Kidney (tissue), 14 donors: ENCODE measurements around the gene NAP1L1. TPM values are rescaled to one million over a fixed set of nuclear protein-coding genes. Genes with fewer than 3 reads are reported as not detected.

ENCODE experiments used
- DNase-seq, 5 donors: peaks; one replicate each; pipeline ENCODE4 v3.0.0-alpha.2; 2013 to 2020
- FAIRE-seq: peaks from 2 replicates; lab custom pipeline; 2012; peaks lifted over from hg19 to GRCh38; lab: Jason Lieb, UNC
- H3K27ac ChIP-seq, 2 donors: one replicate each; pipeline ENCODE4 v1.7.0; 2013; ENCODE audit warnings: low read depth in 2 of 2, low read length in 2 of 2, inconsistent platforms in 1 of 2
- H3K27me3 ChIP-seq: one replicate; pipeline ENCODE4 v1.7.1; 2013; ENCODE audit warnings: low read length, inconsistent platforms; ENCODE audit not compliant: control insufficient read depth, insufficient read depth
- H3K36me3 ChIP-seq, 3 donors: one replicate each; pipeline versions ENCODE4 v1.7.0 to v1.7.1; 2013; ENCODE audit warnings: low read length in 3 of 3, control low read depth in 1 of 3, inconsistent platforms in 1 of 3; ENCODE audit not compliant: insufficient read depth in 3 of 3, control insufficient read depth in 2 of 3
- H3K4me1 ChIP-seq, 3 donors: one replicate each; pipeline versions ENCODE4 v1.7.0 to v1.7.1; 2013; ENCODE audit warnings: low read length in 3 of 3, inconsistent platforms in 1 of 3, low read depth in 1 of 3; ENCODE audit not compliant: control insufficient read depth in 2 of 3, insufficient read depth in 2 of 3
- H3K4me3 ChIP-seq, 3 donors: one replicate each; pipeline versions ENCODE4 v1.7.0 to v1.8.1; 2013; ENCODE audit warnings: low read length in 3 of 3, control low read depth in 1 of 3, inconsistent platforms in 1 of 3
- H3K9ac ChIP-seq, 3 donors: one replicate each; pipeline versions ENCODE4 v1.7.0 to v1.7.1; 2013; ENCODE audit warnings: low read length in 3 of 3, control low read depth in 1 of 3, inconsistent platforms in 1 of 3
- H3K9me3 ChIP-seq, 3 donors: one replicate each; pipeline versions ENCODE4 v1.7.0 to v1.7.1; 2013; ENCODE audit warnings: low read length in 3 of 3, control low read depth in 1 of 3, inconsistent platforms in 1 of 3; ENCODE audit not compliant: control insufficient read depth in 2 of 3, insufficient read depth in 1 of 3
- CTCF ChIP-seq: IDR thresholded peaks from 3 replicates; pipeline ENCODE4 v1.5.1; 2012; ENCODE audit warnings: mild to moderate bottlenecking, moderate library complexity, borderline replicate concordance; ENCODE audit not compliant: insufficient read depth; ENCODE audit errors: extremely low read depth
- intact Hi-C: fragments of 100-400 bp; cut with DNase I; formaldehyde crosslinking; loops from one replicate; pipeline ENCODE4 v1.11.1; 2022
- polyA plus RNA-seq: library from polyadenylated mRNA; stranded (reverse); fragments of 350-450 nt; fragmentation: Illumina TruSeq; extraction: RNeasy Lipid Tissue Mini Kit (QIAGEN cat#74804); gene quantifications from one replicate; pipeline ENCODE4 v1.2.3, GENCODE V29; 2014; ENCODE audit warnings: low read depth, low replicate concordance; ENCODE audit not compliant: insufficient read depth
- total RNA-seq: library from RNA; stranded (reverse); fragmentation: NEBNext Ultra II Directional; extraction: Animal tissue kit (Norgen Biotek cat#: 25700); gene quantifications from one replicate; pipeline ENCODE4 v1.2.1, GENCODE V29; 2021
- donor health status: control.
- donor health status: control.
- donor health status: control.
- donor health status: control.
- donor health status: control.
- donor health status: DM: yes; HTN: yes; CAD: no.
- donor health status: Normal renal cell carcinoma (clear cell type).

NAP1L1 gene
- total and polyA plus RNA-seq, 2 donors from 2014 or later: 180 to 288 TPM

- H3K36me3 ChIP-seq: no peaks in the 10 kb centered on the region
- H3K27ac ChIP-seq: no peak overlapping the region
- H3K9ac ChIP-seq: no peak overlapping the region
- intact Hi-C loops: no loop called here
- peaks cover 0 to 10% (median 0%) of the 10 kb centered on the region in 3 donors for H3K4me1 ChIP-seq
- FAIRE-seq (no peak), DNase-seq (no peak)
- H3K9me3 ChIP-seq: no peaks in the 10 kb centered on the region
- no peaks in the 10 kb centered on the region for H3K27me3 ChIP-seq
- no peak for TF ChIP-seq CTCF
- no peak overlapping the region for H3K4me3 ChIP-seq
These were observed 61.3 kb downstream of the NAP1L1 start for GRCh38 chr12:76023069-76023690.

- Histone ChIP-seq H3K4me3 (no peak overlapping the region), H3K27ac (no peak overlapping the region), H3K27me3 (no peaks in the 10 kb centered on the region), H3K9ac (no peak overlapping the region), H3K9me3 (no peaks in the 10 kb centered on the region), H3K36me3 (no peaks in the 10 kb centered on the region), H3K4me1 (peaks cover 0 to 10% (median 0%) of the 10 kb centered on the region in 3 donors)
- TF ChIP-seq CTCF: no peak
- intact Hi-C loops: no loop called here
- no peak for FAIRE-seq
- DNase-seq: no peak
These were observed 62.0 kb downstream of the NAP1L1 start for GRCh38 chr12:76022506-76022905.

GRCh38 chr12:76020731-76021672 lies 63.5 kb downstream of the NAP1L1 start:
- Histone ChIP-seq H3K9me3 (no peaks in the 10 kb centered on the region), H3K27ac (peak overlapping the region; percentile 7 to 82), H3K36me3 (no peaks in the 10 kb centered on the region), H3K4me1 (peaks cover 0 to 10% (median 0%) of the 10 kb centered on the region in 3 donors), H3K9ac (no peak overlapping the region), H3K27me3 (no peaks in the 10 kb centered on the region), H3K4me3 (no peak overlapping the region)
- intact Hi-C loops: no loop called here
- FAIRE-seq (peak; percentile 53), DNase-seq (peak in 2 of 5 donors; percentile 64 to 78)
- no peak for TF ChIP-seq CTCF
